GM18502 (cell line): Measurements from ENCODE around the gene COL9A3.

Source experiments
- ATAC-seq: cut with Tn5 transposase; IDR thresholded peaks from one replicate; pipeline ENCODE4 v1.9.1; 2021; ENCODE audit warnings: mild to moderate bottlenecking; ENCODE audit not compliant: unreplicated experiment, poor library complexity

COL9A3 gene

DNA sequence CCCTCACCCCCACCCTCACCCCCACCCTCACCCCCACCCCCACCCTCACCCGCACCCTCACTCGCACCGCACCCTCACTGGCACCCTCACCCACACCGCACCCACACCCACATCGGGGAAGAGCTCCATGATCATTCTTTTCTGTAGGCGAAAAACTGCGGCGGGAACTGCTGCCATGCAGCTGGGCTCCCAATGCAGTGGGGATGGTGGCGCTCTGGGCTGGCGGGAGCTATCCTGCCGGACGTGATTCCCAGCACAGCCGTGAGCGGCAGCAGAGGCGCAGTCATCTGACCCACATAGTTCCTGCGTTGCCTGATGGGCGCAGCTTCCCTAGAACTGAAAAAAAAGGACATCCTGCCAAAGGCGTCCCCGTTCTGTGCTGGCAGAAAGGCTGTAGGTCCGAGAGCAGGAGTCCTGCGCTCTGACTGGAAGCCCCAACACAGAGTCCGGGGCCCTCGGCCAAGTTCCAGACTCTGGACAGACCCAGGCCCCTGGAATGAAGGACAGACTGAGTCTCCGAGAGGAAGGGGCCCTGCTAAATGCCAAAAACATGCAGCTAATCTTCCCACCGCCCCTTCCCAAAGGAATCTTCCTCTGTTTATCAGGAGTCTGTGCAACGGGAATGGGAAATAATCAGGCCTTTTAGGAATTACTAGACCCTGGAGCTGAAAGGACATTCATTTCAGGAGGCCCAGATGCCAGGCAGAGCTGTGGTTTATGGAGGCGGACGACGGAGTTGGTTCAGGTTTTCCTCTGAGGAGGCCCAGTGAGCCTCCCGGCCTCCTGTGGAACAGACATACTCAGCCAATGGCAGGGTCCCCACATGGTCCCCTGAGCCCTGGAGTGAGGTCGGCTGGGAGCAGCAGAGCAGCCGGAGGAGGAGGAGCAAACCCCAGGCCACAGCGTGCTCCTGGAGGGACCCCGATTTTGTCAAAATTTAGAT lies 58.8 kb downstream of the COL9A3 start:
- no peak for ATAC-seq

GRCh38 chr20:62876501-62876901 lies 59.7 kb downstream of the COL9A3 start:
- ATAC-seq, result no peak

DNA sequence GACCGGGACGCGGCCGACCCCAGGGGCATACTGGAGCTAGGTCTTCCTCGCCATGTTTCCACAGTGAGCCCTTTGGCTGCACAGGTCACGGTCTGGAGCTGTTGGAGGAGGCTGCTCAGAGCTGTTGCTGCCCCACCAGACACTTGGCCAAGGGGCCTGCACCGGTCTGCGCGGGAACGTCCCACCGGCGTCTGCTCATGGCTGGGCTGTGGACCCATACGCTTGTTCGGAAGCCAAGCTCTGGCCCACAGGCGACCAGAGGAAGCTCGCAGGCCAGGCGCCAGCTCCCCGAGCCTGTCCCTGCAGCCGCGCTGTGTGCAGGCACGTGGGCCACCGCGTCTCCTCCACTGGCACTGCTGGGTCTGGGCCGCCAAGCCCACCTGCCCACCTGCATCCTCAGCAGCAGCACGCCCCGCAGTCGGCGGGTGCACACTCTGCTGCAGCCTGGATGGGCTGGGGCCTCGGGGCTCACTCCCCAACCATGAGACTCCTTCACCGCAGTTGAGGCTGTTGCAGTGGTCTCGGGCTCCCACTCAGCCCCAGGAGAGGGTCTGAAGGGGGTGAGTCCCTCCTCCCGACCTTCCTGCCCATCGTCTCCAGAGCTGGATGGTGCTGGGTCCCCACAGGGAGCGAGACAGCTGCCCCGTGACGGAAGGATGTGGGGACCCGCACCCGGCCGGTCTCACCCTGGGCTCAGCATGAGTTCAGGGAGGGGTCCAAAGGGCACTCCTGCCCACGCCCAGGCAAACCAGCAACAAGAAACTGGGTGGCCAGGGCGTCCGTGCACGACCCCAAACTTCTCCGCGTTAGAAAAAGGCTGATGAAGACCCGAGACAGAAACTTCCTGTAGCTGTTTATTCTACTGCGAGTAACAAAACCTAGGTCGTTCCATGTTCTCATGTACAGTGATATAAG lies 60.3 kb downstream of the COL9A3 start:
- ATAC-seq, result no peak

DNA sequence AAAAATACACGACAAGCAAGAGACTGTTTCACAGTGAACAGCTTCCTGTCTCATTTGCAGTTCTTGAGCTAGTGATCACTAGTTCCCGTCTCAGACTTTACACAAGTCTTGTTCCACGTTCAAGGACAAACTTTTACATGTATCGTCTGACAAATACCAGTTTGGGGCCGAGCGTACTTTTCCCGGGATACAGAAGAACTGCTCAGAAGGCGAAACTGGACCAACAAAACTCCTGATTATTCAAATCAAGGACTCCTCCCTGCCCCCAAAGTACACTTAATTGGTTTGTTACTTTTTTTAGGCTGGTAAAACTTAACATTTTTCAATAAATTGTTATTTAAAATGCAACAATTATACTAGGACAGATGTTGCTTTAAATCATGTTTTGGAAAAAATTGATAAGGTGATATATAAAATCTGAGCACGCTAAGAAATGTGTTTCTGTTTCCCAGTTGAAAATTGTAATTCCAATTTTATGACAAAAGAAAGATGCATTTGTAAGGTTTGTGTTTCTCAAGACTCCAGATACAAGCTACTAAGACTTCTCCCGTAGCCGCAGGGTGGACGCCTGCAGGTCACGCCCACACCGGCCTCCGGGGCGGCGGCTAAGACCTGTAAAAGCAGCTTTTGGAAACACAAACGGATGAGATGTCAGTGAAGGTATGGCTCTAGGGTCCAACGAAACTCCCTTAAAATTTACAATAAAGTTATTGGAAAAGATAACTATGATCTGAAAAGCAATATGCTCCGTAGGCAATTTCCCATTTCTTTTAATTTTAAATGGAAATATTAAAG lies 61.6 kb downstream of the COL9A3 start:
- ATAC-seq, result no peak

DNA sequence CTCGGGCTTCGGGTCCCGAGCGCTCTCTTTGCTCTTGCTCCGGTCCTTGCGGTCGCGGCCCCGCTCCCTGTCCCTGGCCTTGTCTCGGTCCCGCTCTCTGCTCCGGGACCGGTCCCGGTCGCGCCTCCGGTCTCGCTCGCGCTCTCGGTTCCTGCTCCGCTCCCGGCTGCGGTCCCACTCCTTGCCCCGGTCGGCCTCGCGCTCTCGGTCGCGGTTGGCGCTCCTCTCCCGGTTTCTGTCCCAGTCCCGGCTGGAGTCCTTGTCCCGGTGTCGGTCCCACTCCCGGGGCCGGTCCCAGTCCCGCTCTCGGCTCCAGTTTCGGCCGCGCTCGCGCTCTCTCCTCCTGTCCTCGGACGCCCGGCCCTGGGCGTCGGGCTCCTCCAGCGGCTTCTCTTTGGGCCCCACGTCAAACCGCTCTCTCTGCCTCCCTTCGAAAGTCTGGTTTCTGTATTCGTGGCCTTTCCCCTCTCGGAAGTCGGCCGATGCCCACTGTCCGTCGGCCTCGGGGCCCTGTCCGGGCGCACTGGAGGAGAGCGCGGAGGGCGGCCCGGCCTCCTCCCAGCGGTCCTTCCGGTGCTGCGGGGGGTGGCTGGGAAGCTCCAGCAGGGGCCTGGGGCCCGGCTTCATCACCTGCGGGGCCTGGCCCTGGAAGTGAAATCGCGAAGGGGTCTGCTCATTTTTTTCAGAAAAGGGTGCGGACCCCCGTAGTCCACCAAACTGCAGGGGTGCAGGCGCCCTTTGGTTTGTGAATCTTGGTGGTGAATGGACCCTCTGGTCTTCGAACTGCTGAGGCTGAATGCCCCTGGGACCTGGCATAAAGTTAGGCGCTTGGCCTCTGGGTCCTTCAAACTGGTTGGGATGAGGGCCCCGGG lies 62.7 kb downstream of the COL9A3 start:
- ATAC-seq, result no peak

GRCh38 chr20:62880147-62880934 lies 63.5 kb downstream of the COL9A3 start:
- no peak for ATAC-seq

- no peak for ATAC-seq
These were observed 64.2 kb downstream of the COL9A3 start for GRCh38 chr20:62880935-62881661.

- no peak for ATAC-seq
These were observed 65.0 kb downstream of the COL9A3 start for GRCh38 chr20:62881662-62882395.

- no peak for ATAC-seq
These were observed 65.6 kb downstream of the COL9A3 start for GRCh38 chr20:62882426-62882825.

DNA sequence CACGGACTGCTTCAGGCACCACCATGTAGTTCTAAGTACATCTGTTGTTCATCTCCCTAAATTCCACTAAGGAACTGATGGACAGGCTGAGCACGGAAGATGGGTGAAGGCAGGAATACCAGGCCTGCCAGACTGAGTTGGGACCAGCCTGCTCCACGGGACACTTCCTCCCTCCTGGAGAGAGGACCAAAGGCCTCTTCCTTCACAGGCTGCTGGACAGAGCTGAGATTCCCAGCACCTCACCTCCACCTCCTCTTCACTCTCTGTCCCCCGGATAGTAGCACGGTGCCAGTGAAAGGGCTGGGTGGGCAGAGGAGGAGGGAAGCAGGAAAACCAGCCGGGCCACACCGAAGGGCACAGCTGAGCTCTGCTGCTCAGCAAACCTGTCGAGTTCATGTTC lies 67.7 kb downstream of the COL9A3 start:
- no peak for ATAC-seq

GRCh38 chr20:62885046-62885895 lies 68.4 kb downstream of the COL9A3 start:
- ATAC-seq, result no peak

DNA sequence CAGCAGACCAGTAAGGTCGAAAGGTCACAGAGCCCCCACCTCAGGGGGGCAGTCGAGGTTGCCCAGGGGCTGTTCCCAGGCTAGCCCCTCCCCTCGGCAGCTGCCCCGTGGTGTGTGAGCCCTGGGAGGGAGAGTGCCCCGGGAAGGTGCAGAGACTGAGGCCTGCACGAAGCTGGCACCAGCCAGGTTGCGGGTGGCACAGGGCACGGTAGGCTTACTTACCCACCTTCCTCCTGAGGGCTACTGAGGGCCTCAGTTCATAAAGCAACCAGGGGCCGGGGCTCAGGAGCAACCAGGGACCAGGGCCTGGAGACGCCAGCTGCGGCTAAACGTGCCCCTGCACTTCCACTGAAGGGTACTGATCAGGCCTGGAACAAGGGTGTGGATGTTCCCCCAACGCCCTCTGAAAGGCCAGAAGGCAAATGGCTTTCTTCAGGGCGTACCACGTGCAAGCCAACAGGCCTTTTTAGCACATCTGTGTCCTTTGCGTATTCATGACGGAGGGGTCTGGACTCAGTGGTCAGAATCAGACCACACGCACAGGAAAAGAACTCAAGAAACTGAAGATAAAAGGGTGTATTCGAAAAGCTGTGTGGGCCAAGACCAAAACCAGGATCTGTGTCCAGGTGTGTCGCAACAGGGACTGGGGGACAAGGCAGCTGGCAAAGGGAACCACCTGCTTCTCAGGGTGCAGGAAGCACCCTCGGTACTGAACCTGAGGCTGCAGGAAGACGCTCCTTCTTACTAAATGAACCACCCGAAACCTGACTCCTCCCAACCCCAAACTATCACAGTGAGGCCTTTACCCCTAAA lies 69.3 kb downstream of the COL9A3 start:
- ATAC-seq, result no peak

DNA sequence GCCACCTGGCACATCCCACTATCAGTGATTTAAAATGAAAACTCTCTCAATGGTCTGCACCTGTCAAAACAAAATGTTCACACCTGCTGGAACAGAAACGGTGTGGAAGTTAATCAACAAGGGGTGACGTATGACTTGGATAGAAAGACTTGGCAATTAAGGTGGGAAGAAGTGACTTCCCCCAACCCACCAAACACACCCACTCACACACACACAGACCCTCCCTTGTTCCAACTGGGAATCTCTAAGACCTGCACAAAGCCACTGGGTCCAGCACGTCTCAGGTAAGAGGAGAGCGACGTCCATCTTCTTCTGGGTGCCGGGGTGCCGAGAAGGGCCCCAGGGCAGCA lies 69.8 kb downstream of the COL9A3 start:
- no peak for ATAC-seq

GRCh38 chr20:62887152-62887859 lies 70.5 kb downstream of the COL9A3 start:
- no peak for ATAC-seq

DNA sequence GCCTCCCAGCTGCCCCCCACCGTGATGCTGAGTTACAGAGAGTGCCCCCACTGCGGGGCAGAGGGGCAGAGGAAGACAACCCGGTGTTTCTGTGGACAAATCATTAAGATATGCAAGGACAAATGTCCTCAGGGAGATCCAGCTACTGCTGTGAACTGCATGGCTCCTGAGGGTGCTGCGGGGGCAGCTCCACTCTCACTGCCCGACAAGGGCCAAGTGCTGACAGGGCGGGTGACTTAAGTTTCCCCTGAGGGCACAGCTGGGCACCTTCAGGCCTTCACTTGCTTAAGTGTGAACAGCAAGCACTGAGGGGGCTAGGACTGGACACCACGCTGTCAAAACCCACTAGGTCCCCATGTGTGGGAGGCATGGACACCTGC lies 71.0 kb downstream of the COL9A3 start:
- ATAC-seq, result no peak
